Stimulated activated naive CD8-positive, alpha-beta T cell treated with anti-CD3 and anti-CD28 coated beads, Interleukin-15, amount 100 ng/mL, for 72 hours (primary cell): Measurements from ENCODE around the gene PPP1R3F.

ENCODE experiments used
- ATAC-seq: fragments of 150-1000 bp; cut with Tn5 transposase; 2 replicates; pipeline ENCODE4 v1.10.0; 2021; ENCODE audit warnings: mild to moderate bottlenecking, moderate library complexity
- DNase-seq, 2 donors: peaks; one replicate each; pipeline ENCODE4 v3.0.0; 2021 to 2022
- H3K27ac Mint-ChIP-seq, 2 donors: one replicate each; pipeline ENCODE4 v1.8.0; 2022; ENCODE audit warnings: mild to moderate bottlenecking in 2 of 2, mixed read lengths in 2 of 2, moderate library complexity in 2 of 2
- H3K27me3 Mint-ChIP-seq: one replicate; pipeline ENCODE4 v1.8.0; 2022; ENCODE audit warnings: mixed read lengths
- H3K4me1 Mint-ChIP-seq: one replicate; pipeline ENCODE4 v1.8.0; 2022; ENCODE audit warnings: mild to moderate bottlenecking, mixed read lengths
- H3K4me3 Mint-ChIP-seq, 2 donors: one replicate each; pipeline ENCODE4 v1.8.0; 2022; ENCODE audit warnings: mild to moderate bottlenecking in 2 of 2, mixed read lengths in 2 of 2, moderate library complexity in 1 of 2
- H3K9me3 Mint-ChIP-seq, 2 donors: one replicate each; pipeline ENCODE4 v1.8.0; 2022; ENCODE audit warnings: mixed read lengths in 2 of 2

PPP1R3F gene

GRCh38 chrX:49269767-49270248 is at the start of gene PPP1R3F:
PPP1R3F (plus strand) TSS chrX:49269793; CDS start chrX:49269870, 77 bp downstream.
- Mint-ChIP-seq H3K27me3 (no peaks in the 10 kb centered on the region), H3K9me3 (no peaks in the 10 kb centered on the region), H3K4me3 (peak within 1 kb of the TSS; percentile 87 to 91), H3K27ac (peak within 1 kb of the TSS; percentile 99 to 100), H3K4me1 (peaks cover 73% of the 10 kb centered on the region)
- DNase-seq, result no peak
- ATAC-seq, result peak; percentile 7

- DNase-seq, result no peak
- no peak overlapping the region for H3K4me3 Mint-ChIP-seq
- no peaks in the 10 kb centered on the region for H3K27me3 Mint-ChIP-seq
- no peaks in the 10 kb centered on the region for H3K9me3 Mint-ChIP-seq
- no peaks in the 10 kb centered on the region for H3K4me1 Mint-ChIP-seq
- ATAC-seq, result no peak
- no peak overlapping the region for H3K27ac Mint-ChIP-seq
These were observed 49.5 kb upstream of the PPP1R3F start for GRCh38 chrX:49220100-49220499.

- H3K4me1 Mint-ChIP-seq, result no peaks in the 10 kb centered on the region
- ATAC-seq (no peak), DNase-seq (no peak)
- no peak overlapping the region for H3K4me3 Mint-ChIP-seq
- H3K27ac Mint-ChIP-seq, result no peak overlapping the region
- H3K27me3 Mint-ChIP-seq, result no peaks in the 10 kb centered on the region
- H3K9me3 Mint-ChIP-seq, result no peaks in the 10 kb centered on the region
These were observed 47.7 kb upstream of the PPP1R3F start for GRCh38 chrX:49221868-49222267.

- no peak for ATAC-seq
- H3K27me3 Mint-ChIP-seq, result no peaks in the 10 kb centered on the region
These were observed 43.7 kb upstream of the PPP1R3F start for GRCh38 chrX:49225858-49226257.

GRCh38 chrX:49226946-49227345 is 42.6 kb upstream of the PPP1R3F start:
- DNase-seq, result no peak
- Mint-ChIP-seq H3K4me1 (peaks cover 15% of the 10 kb centered on the region), H3K27me3 (no peaks in the 10 kb centered on the region), H3K9me3 (no peaks in the 10 kb centered on the region), H3K27ac (no peak overlapping the region), H3K4me3 (no peak overlapping the region)
- no peak for ATAC-seq

More at GRCh38 chrX:49225858-49226257, 43.7 kb upstream of the PPP1R3F start:
- no peak overlapping the region for H3K27ac Mint-ChIP-seq
- no peaks in the 10 kb centered on the region for H3K9me3 Mint-ChIP-seq
- peaks cover 5% of the 10 kb centered on the region for H3K4me1 Mint-ChIP-seq
- no peak for DNase-seq
- H3K4me3 Mint-ChIP-seq, result no peak overlapping the region

GRCh38 chrX:49227726-49228125 is 41.9 kb upstream of the PPP1R3F start:
- Mint-ChIP-seq H3K4me3 (no peak overlapping the region), H3K27me3 (no peaks in the 10 kb centered on the region), H3K4me1 (peaks cover 17% of the 10 kb centered on the region), H3K27ac (no peak overlapping the region), H3K9me3 (no peaks in the 10 kb centered on the region)
- no peak for ATAC-seq
- DNase-seq, result no peak

GRCh38 chrX:49228185-49228584 is 41.4 kb upstream of the PPP1R3F start:
- DNase-seq (no peak), ATAC-seq (no peak)
- H3K27me3 Mint-ChIP-seq, result no peaks in the 10 kb centered on the region
- peaks cover 17% of the 10 kb centered on the region for H3K4me1 Mint-ChIP-seq
- H3K4me3 Mint-ChIP-seq, result no peak overlapping the region
- no peaks in the 10 kb centered on the region for H3K9me3 Mint-ChIP-seq
- no peak overlapping the region for H3K27ac Mint-ChIP-seq

GRCh38 chrX:49230500-49231232 is 38.9 kb upstream of the PPP1R3F start:
- Mint-ChIP-seq H3K4me1 (peaks cover 25% of the 10 kb centered on the region), H3K9me3 (no peaks in the 10 kb centered on the region), H3K27ac (peak overlapping the region; percentile 95 to 98), H3K27me3 (no peaks in the 10 kb centered on the region), H3K4me3 (peak overlapping the region; percentile 80 to 81)
- DNase-seq, result peak; percentile 51 to 68
- ATAC-seq, result peak; percentile 89

GRCh38 chrX:49231333-49232000 is 38.1 kb upstream of the PPP1R3F start:
- Mint-ChIP-seq H3K27me3 (no peaks in the 10 kb centered on the region), H3K4me3 (peak overlapping the region; percentile 80 to 81), H3K9me3 (no peaks in the 10 kb centered on the region), H3K27ac (peak overlapping the region in 1 of 2 donors; percentile 95), H3K4me1 (peaks cover 30% of the 10 kb centered on the region)
- ATAC-seq (no peak), DNase-seq (no peak)

GRCh38 chrX:49232525-49232924 is 37.1 kb upstream of the PPP1R3F start:
- no peak for ATAC-seq
- peaks cover 41% of the 10 kb centered on the region for H3K4me1 Mint-ChIP-seq
- DNase-seq, result no peak
- no peak overlapping the region for H3K4me3 Mint-ChIP-seq
- no peak overlapping the region for H3K27ac Mint-ChIP-seq
- H3K27me3 Mint-ChIP-seq, result no peaks in the 10 kb centered on the region
- H3K9me3 Mint-ChIP-seq, result no peaks in the 10 kb centered on the region

- H3K4me1 Mint-ChIP-seq, result peaks cover 41% of the 10 kb centered on the region
- peak within 1 kb of the TSS in 1 of 2 donors; percentile 37 for H3K4me3 Mint-ChIP-seq
- H3K9me3 Mint-ChIP-seq, result no peaks in the 10 kb centered on the region
- ATAC-seq, result no peak
- no peak for DNase-seq
- no peak within 1 kb of the TSS for H3K27ac Mint-ChIP-seq
- no peaks in the 10 kb centered on the region for H3K27me3 Mint-ChIP-seq
These were observed 36.4 kb upstream of the PPP1R3F start, which contains the start of gene CACNA1F for GRCh38 chrX:49233176-49233575. CACNA1F (minus strand) TSS chrX:49233340; CDS start chrX:49233309, 31 bp downstream.

GRCh38 chrX:49233887-49234555 is 35.6 kb upstream of the PPP1R3F start:
- Mint-ChIP-seq H3K9me3 (no peaks in the 10 kb centered on the region), H3K4me1 (peaks cover 41% of the 10 kb centered on the region), H3K27ac (no peak overlapping the region), H3K4me3 (peak overlapping the region in 1 of 2 donors; percentile 37), H3K27me3 (no peaks in the 10 kb centered on the region)
- no peak for ATAC-seq
- no peak for DNase-seq

GRCh38 chrX:49237060-49237459 is 32.5 kb upstream of the PPP1R3F start:
- Mint-ChIP-seq H3K9me3 (no peaks in the 10 kb centered on the region), H3K27ac (peak overlapping the region in 1 of 2 donors; percentile 88), H3K4me1 (peaks cover 31% of the 10 kb centered on the region), H3K4me3 (peak overlapping the region; percentile 93 to 96), H3K27me3 (no peaks in the 10 kb centered on the region)
- DNase-seq (no peak), ATAC-seq (peak; percentile 20)

- Mint-ChIP-seq H3K4me3 (no peak overlapping the region), H3K27me3 (no peaks in the 10 kb centered on the region), H3K4me1 (peaks cover 37% of the 10 kb centered on the region), H3K27ac (no peak overlapping the region), H3K9me3 (no peaks in the 10 kb centered on the region)
- ATAC-seq (no peak), DNase-seq (no peak)
These were observed 30.9 kb upstream of the PPP1R3F start for GRCh38 chrX:49238735-49239134.

- peak overlapping the region; percentile 27 to 95 for H3K27ac Mint-ChIP-seq
- no peak overlapping the region for H3K4me3 Mint-ChIP-seq
- H3K4me1 Mint-ChIP-seq, result peaks cover 13% of the 10 kb centered on the region
- ATAC-seq, result no peak
- no peak for DNase-seq
- no peaks in the 10 kb centered on the region for H3K9me3 Mint-ChIP-seq
- no peaks in the 10 kb centered on the region for H3K27me3 Mint-ChIP-seq
These were observed 27.0 kb upstream of the PPP1R3F start for GRCh38 chrX:49242545-49243066.
